ENCODE results near the gene SLC27A5.
"Not testable (repeated sequence)": the region's sequence is repeated elsewhere in the genome, so short reads cannot be mapped to it uniquely, and the experiment has no call there.

SLC27A5 gene

GRCh38 chr19:58466760-58467589 lies 44.8 kb downstream of the SLC27A5 start, which contains the start of gene ZNF324:
TSS of gene ZNF324 (plus strand) at chr19:58467080. CDS start at chr19:58469186, 2,106 bp downstream.
- Histone ChIP-seq H3K4me1 (ENCODE audit: control insufficient read depth, insufficient read depth, low read length) (no peaks in the 10 kb centered on the region), H3K36me3 (ENCODE audit: control insufficient read depth, insufficient read depth, low read length) (peaks cover 5% of the 10 kb centered on the region)

DNA sequence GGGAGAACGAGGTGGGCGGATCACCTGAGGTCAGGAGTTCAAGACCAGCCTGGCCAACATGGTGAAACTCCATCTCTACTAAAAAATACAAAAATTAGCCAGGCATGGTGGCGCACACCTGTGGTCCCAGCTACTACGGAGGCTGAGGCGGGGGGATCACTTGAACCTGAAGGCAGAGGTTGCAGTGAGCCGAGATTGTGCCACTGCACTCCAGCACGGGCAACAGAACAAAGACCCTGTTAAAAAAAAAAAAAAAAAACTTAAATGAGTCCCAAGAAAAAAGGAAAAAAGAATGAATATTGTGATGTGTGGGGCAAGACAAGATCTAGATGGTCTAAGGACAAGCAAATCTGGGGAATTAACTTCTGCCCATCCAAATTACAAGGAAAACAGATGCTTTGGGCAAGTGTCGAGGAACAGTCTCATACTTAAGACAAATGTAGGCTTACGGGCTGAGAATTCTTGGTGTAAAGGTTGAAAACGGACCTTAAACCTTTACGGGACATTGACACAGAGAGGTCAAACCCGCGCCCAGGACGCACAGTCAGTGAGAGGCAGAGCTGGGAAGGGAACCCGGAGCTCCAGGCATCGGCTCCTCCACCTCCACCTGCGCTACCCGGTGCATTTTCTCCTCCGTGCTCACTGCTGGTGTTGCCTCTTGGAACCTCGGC lies 45.6 kb downstream of the SLC27A5 start:
- WGBS, 2 experiments: 48 to 51% methylated on average over 20 of the region's 20 CpGs
- peaks cover 8% of the 10 kb centered on the region for H3K27me3 ChIP-seq (ENCODE audit: control insufficient read depth, insufficient read depth, low read length, poor library complexity, severe bottlenecking)
- peaks cover 5% of the 10 kb centered on the region for H3K36me3 ChIP-seq (ENCODE audit: control insufficient read depth, insufficient read depth, low read length)
- no peak overlapping the region for H3K27ac ChIP-seq (ENCODE audit: insufficient read depth, low read depth, low read length, poor library complexity, severe bottlenecking)
- H3K4me3 ChIP-seq (ENCODE audit: insufficient read depth, low read depth, low read length): peak overlapping the region; percentile 89
- H3K9me3 ChIP-seq (ENCODE audit: control insufficient read depth, low read length): no peaks in the 10 kb centered on the region
- no peaks in the 10 kb centered on the region for H3K4me1 ChIP-seq (ENCODE audit: control insufficient read depth, insufficient read depth, low read length)

More at GRCh38 chr19:58466760-58467589, 44.8 kb downstream of the SLC27A5 start, which contains the start of gene ZNF324:
- Histone ChIP-seq H3K27ac (ENCODE audit: insufficient read depth, low read depth, low read length, poor library complexity, severe bottlenecking) (peak within 1 kb of the TSS; percentile 82), H3K9me3 (ENCODE audit: control insufficient read depth, low read length) (no peaks in the 10 kb centered on the region), H3K27me3 (ENCODE audit: control insufficient read depth, insufficient read depth, low read length, poor library complexity, severe bottlenecking) (peaks cover 8% of the 10 kb centered on the region), H3K4me3 (ENCODE audit: insufficient read depth, low read depth, low read length) (peak within 1 kb of the TSS; percentile 89)
- 0% methylated on average over 92 of the region's 92 CpGs for WGBS, 2 experiments

- 80 to 94% methylated on average over 2 of the region's 2 CpGs for WGBS, 2 experiments
- Histone ChIP-seq H3K4me1 (ENCODE audit: control insufficient read depth, insufficient read depth, low read length) (no peaks in the 10 kb centered on the region), H3K9me3 (ENCODE audit: control insufficient read depth, low read length) (no peaks in the 10 kb centered on the region), H3K4me3 (ENCODE audit: insufficient read depth, low read depth, low read length) (no peak overlapping the region), H3K27ac (ENCODE audit: insufficient read depth, low read depth, low read length, poor library complexity, severe bottlenecking) (no peak overlapping the region), H3K36me3 (ENCODE audit: control insufficient read depth, insufficient read depth, low read length) (no peaks in the 10 kb centered on the region), H3K27me3 (ENCODE audit: control insufficient read depth, insufficient read depth, low read length, poor library complexity, severe bottlenecking) (no peaks in the 10 kb centered on the region)
Measured at GRCh38 chr19:58460039-58460438, 51.8 kb downstream of the SLC27A5 start.

DNA sequence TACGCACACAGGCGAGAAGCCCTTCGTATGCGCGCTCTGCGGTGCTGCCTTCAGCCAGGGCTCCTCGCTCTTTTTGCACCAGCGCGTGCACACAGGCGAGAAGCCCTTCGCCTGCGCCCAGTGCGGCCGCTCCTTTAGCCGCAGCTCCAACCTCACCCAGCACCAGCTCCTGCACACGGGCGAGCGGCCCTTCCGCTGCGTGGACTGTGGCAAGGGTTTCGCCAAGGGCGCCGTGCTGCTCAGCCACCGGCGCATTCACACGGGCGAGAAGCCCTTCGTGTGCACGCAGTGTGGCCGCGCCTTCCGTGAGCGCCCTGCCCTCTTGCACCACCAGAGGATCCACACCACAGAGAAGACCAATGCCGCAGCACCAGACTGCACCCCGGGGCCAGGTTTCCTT lies 55.7 kb downstream of the SLC27A5 start:
- Histone ChIP-seq H3K36me3 (ENCODE audit: control insufficient read depth, insufficient read depth, low read length) (no peaks in the 10 kb centered on the region), H3K4me3 (ENCODE audit: insufficient read depth, low read depth, low read length) (no peak overlapping the region), H3K27ac (ENCODE audit: insufficient read depth, low read depth, low read length, poor library complexity, severe bottlenecking) (no peak overlapping the region), H3K4me1 (ENCODE audit: control insufficient read depth, insufficient read depth, low read length) (no peaks in the 10 kb centered on the region), H3K9me3 (ENCODE audit: control insufficient read depth, low read length) (no peaks in the 10 kb centered on the region), H3K27me3 (ENCODE audit: control insufficient read depth, insufficient read depth, low read length, poor library complexity, severe bottlenecking) (peaks cover 20% of the 10 kb centered on the region)
- WGBS, 2 experiments: 96 to 97% methylated on average over 35 of the region's 35 CpGs

DNA sequence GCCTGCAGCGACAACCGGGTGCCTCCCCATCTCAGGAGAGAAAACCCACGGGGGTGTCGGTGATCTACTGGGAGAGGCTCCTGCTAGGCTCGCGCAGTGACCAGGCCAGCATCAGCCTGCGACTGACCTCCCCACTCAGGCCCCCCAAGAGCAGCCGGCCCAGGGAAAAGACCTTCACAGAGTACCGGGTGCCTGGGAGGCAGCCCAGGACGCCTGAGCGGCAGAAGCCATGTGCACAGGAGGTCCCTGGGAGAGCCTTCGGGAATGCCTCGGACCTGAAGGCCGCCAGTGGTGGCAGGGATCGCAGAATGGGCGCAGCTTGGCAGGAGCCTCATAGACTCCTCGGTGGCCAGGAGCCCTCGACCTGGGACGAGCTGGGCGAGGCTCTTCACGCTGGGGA lies 56.5 kb downstream of the SLC27A5 start:
- Histone ChIP-seq H3K27me3 (ENCODE audit: control insufficient read depth, insufficient read depth, low read length, poor library complexity, severe bottlenecking) (peaks cover 28% of the 10 kb centered on the region), H3K9me3 (ENCODE audit: control insufficient read depth, low read length) (no peaks in the 10 kb centered on the region), H3K4me3 (ENCODE audit: insufficient read depth, low read depth, low read length) (no peak overlapping the region), H3K36me3 (ENCODE audit: control insufficient read depth, insufficient read depth, low read length) (no peaks in the 10 kb centered on the region), H3K4me1 (ENCODE audit: control insufficient read depth, insufficient read depth, low read length) (no peaks in the 10 kb centered on the region), H3K27ac (ENCODE audit: insufficient read depth, low read depth, low read length, poor library complexity, severe bottlenecking) (no peak overlapping the region)
- 95 to 96% methylated on average over 17 of the region's 21 CpGs for WGBS, 2 experiments

- Histone ChIP-seq H3K9me3 (ENCODE audit: control insufficient read depth, low read length) (peaks cover 2% of the 10 kb centered on the region), H3K27me3 (ENCODE audit: control insufficient read depth, insufficient read depth, low read length, poor library complexity, severe bottlenecking) (peaks cover 37% of the 10 kb centered on the region), H3K4me1 (ENCODE audit: control insufficient read depth, insufficient read depth, low read length) (no peaks in the 10 kb centered on the region), H3K27ac (ENCODE audit: insufficient read depth, low read depth, low read length, poor library complexity, severe bottlenecking) (no peak overlapping the region), H3K4me3 (ENCODE audit: insufficient read depth, low read depth, low read length) (no peak overlapping the region), H3K36me3 (ENCODE audit: control insufficient read depth, insufficient read depth, low read length) (no peaks in the 10 kb centered on the region)
- 88 to 90% methylated on average over 6 of the region's 6 CpGs for WGBS, 2 experiments
Measured at GRCh38 chr19:58453743-58454142, 58.0 kb downstream of the SLC27A5 start.

DNA sequence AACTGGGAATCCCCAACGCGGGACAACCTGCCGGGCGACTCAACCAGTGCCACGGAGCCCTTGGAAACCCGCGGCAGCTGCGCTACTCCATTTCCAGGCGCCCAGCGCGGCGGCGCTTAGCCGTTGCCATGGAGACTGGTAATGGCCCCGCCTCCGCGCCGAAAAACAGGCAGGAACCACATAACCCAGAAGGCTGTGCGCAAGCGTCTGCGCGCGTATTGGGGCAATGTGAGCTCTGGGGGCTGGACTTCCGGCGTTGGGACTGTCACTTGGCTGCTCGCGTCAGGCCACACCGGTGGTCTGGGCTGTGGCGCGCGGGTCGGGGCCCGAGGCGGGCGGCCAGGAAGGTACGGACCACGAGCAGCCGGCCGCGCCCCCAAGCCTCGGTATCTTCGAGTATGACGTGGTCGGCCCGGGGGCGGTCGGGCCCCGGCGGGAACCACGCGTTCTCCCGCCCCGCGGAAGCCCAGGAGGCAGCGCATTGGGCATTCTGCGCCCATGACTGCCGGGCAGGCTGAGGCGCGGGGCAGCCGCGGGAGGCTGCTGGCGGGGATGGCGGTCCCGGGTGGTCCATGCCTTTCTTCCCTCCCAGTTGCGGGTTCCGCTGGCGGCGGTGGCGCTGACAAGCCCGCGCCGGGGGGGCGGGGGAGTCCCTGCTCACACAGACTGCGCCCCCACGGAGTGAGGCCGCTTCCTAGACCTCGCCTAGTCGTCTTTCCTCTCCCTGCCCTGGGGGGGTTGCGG lies 60.3 kb downstream of the SLC27A5 start, which contains the start of gene ZNF324B:
ZNF324B (plus strand) TSS at position 265 of the 744 bp plus-strand sequence. CDS start 2,080 bp downstream, outside the sequence.
- peak within 1 kb of the TSS; percentile 45 for H3K4me3 ChIP-seq (ENCODE audit: insufficient read depth, low read depth, low read length)
- peaks cover 2% of the 10 kb centered on the region for H3K9me3 ChIP-seq (ENCODE audit: control insufficient read depth, low read length)
- H3K27ac ChIP-seq (ENCODE audit: insufficient read depth, low read depth, low read length, poor library complexity, severe bottlenecking): no peak within 1 kb of the TSS
- H3K27me3 ChIP-seq (ENCODE audit: control insufficient read depth, insufficient read depth, low read length, poor library complexity, severe bottlenecking): peaks cover 37% of the 10 kb centered on the region
- 0% methylated on average over 79 of the region's 79 CpGs for WGBS, 2 experiments
- no peaks in the 10 kb centered on the region for H3K4me1 ChIP-seq (ENCODE audit: control insufficient read depth, insufficient read depth, low read length)
- H3K36me3 ChIP-seq (ENCODE audit: control insufficient read depth, insufficient read depth, low read length): no peaks in the 10 kb centered on the region

- H3K9me3 ChIP-seq (ENCODE audit: control insufficient read depth, low read length): peaks cover 2% of the 10 kb centered on the region
- H3K4me1 ChIP-seq (ENCODE audit: control insufficient read depth, insufficient read depth, low read length): no peaks in the 10 kb centered on the region
- WGBS, 2 experiments: 22 to 26% methylated on average over 11 of the region's 11 CpGs
- H3K36me3 ChIP-seq (ENCODE audit: control insufficient read depth, insufficient read depth, low read length): no peaks in the 10 kb centered on the region
- peak overlapping the region; percentile 45 for H3K4me3 ChIP-seq (ENCODE audit: insufficient read depth, low read depth, low read length)
- no peak overlapping the region for H3K27ac ChIP-seq (ENCODE audit: insufficient read depth, low read depth, low read length, poor library complexity, severe bottlenecking)
- peaks cover 43% of the 10 kb centered on the region for H3K27me3 ChIP-seq (ENCODE audit: control insufficient read depth, insufficient read depth, low read length, poor library complexity, severe bottlenecking)
Measured at GRCh38 chr19:58450856-58451357, 60.9 kb downstream of the SLC27A5 start.

- not testable (repeated sequence) for H3K36me3 ChIP-seq (ENCODE audit: control insufficient read depth, insufficient read depth, low read length); H3K4me1 ChIP-seq (ENCODE audit: control insufficient read depth, insufficient read depth, low read length); H3K27ac ChIP-seq (ENCODE audit: insufficient read depth, low read depth, low read length, poor library complexity, severe bottlenecking); H3K4me3 ChIP-seq (ENCODE audit: insufficient read depth, low read depth, low read length); H3K9me3 ChIP-seq (ENCODE audit: control insufficient read depth, low read length)
- H3K27me3 ChIP-seq (ENCODE audit: control insufficient read depth, insufficient read depth, low read length, poor library complexity, severe bottlenecking): peaks cover 46% of the 10 kb centered on the region
- 44 to 60% methylated on average over 5 of the region's 5 CpGs for WGBS, 2 experiments
Measured at GRCh38 chr19:58449980-58450379, 61.8 kb downstream of the SLC27A5 start.

Data from ectodermal cell (in vitro differentiated cells).